ENCODE measurements around the gene TNC.
A peak's percentile ranks its signal among the peaks of the same experiment; 100 is the strongest.
"Not testable (repeated sequence)": the region's sequence is repeated elsewhere in the genome, so short reads cannot be mapped to it uniquely, and the experiment has no call there.

TNC gene

DNA sequence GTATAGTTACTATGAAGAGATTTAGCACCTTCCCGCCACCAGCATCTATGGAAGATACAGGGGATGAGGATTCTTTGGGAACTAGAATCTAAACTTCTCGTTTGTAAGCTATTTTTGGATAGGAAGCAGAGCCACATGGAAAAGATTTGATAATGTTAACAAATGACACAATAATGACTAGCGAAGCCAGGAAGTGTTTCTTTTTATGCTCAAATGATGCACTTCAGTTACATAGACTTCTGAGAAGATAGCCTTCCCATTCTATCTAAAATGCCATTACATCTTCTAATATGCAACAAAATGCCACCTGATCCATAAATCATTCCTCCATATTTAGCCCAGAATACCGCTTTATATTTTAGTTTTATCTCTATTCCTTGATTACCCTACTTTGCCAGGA lies 17.0 kb upstream of the TNC start:
- peak; percentile 37 for DNase-seq (ENCODE audit: low read depth)

DNA sequence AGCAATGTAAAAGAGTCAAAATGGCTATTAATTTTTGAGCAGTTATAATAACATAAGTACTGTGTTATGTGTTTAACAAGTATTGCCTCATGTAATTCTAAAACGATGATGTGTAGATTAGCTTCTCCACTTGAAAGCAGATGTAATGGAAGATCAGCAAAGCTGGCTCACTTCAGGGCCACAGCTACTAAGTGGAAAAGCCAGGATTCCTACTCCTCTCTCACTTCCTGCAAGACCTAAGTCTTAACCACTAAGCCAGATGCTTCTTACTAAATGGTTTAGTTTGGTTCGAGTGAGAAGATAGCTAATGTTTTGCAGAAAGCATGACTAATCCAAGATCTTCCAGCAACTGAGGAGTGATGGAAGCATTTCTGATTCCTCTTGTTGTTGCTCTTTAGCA lies 15.7 kb upstream of the TNC start:
- DNase-seq (ENCODE audit: low read depth), result peak; percentile 87

DNA sequence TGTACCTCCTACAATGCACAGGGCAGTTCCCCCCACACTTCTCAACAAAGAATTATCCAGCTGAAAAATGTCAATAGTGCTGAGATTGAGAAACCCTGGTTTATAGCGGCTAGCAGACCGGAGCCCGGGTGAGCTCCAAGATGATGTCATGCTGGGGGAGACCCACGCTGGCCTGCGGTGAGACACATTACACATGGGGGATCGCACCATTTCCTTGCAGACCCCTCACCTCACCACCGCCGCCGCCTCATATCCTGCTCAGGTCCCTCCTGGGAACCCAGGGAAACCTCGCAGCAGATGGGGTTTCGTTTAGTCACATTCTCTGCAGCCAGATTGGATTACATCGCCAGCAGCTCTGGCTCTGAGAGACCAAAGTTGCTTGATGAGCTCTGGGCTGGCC lies 14.7 kb upstream of the TNC start:
- DNase-seq (ENCODE audit: low read depth), result no peak

DNA sequence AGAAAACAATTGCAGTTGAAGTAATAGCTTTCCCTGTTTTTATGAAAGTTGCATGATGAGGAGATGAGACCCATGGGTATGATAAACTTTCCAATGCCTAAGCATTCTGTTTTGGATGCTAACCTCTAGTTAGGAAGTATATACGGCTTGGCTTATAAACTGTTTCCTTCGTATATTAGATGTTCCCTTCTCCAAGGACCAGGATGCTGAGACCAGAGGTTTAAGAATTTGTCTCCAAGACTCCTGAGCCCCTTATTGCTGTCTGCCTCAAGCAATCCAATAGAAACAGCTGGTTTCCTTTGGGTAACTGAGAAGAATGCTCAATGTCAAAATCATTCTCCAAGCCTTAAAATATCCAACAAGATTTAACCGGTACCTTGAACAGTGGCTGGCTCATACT lies 12.2 kb upstream of the TNC start:
- DNase-seq (ENCODE audit: low read depth), result no peak

DNA sequence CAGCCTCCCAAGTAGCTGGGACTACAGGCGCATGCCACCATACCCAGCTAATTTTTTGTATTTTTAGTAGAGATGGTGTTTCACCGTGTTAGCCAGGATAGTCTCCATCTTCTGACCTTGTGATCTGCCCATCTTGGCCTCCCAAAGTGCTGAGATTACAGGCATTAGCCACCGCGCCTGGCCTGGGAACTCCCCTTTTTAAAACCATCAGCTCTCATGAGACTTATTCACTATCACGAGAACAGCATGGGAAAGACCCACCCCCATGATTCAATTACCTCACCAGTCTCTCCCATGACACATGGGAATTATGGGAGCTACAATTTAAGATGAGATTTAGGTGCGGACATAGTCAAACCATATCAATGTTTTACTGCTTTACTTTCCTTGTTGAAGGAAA lies 10.8 kb upstream of the TNC start:
- not testable (repeated sequence) for DNase-seq (ENCODE audit: low read depth)

DNA sequence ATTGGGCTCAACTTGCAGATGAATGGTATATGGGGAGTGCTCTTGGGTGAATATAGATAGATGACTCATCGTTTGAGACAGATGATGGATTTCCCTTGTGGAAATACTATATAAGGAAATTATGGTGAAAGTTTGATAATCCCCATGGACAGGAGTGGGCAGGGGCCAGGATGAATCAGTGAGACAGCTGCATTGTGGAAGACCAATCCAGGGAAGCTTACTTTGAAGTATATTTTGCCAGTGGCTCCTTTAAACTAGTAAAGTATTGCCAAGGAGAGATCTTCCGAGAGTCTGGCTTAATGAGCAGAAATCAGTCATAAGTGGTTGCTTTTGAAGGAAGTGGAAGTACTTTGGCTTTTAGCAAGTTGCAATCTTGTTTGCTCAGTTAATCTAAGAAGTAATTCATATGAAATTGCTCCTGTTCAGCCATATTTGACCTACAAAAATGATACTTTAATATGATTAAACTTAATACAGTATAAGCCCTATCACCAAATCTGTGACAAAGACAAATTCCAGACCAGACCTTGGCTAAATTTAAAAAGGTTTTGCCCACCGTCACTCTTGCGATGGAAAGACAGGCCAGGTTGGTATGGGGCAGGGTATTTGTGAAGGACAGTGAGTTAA lies 9.3 kb upstream of the TNC start:
- peak; percentile 50 for DNase-seq (ENCODE audit: low read depth)

DNA sequence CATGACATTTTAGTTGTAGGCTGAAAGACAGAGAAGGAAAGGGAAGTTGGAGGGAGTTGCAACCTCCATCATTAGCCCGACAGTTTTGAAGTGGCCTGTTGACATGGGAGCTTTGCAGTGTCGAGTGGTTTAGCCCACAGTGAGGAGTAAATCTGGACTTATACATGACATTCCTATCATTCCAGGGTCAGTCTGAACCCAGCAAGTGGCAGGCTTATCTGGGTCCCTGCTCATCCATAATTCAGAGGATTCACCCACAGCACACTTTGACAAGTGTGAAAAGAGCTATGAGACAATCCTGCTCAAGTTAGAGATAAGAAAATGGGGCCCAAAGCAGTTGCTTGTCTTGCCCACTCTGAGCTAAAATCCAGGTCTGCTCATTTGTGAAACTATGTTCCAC lies 8.4 kb upstream of the TNC start:
- DNase-seq (ENCODE audit: low read depth), result no peak

DNA sequence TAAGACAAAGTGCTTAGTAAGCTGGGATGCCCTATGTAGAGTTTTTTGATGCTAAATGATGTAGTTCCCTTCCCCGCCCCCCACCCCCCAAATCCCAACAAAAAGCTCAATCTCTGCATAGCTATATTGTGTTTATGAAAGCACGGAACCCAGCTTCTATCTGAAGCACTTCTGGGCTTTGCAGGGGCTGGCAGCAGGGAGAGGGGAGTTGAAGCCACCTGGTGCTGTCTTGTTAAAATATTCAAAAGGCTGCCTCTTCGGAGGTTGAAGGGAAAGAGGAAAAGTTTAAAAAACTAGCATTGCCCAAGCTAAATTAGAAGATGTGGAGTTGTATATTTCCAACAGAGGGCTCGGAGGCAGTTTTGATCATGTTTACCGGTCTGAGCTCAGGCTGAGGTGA lies 5.0 kb upstream of the TNC start:
- DNase-seq (ENCODE audit: low read depth), result no peak

DNA sequence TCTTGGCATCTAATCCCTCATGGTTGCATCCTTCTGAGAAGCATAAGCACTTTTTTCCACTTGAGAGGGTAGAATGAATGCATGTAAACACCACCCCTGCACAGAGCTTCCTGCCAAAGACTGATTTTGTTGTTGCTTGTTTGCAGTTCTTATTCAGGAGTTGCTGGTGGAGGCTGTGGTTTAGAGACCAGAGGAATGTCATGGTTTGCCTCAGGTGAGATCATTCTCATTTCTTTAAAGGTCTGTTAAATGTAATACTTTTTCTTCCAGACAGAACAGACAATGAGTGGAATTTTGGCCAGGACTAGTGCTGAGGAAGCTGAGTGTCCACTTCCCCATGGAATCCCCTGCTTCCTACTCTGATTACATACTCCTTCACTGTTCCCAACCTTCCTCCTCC lies 3.2 kb upstream of the TNC start:
- DNase-seq (ENCODE audit: low read depth), result peak; percentile 69

DNA sequence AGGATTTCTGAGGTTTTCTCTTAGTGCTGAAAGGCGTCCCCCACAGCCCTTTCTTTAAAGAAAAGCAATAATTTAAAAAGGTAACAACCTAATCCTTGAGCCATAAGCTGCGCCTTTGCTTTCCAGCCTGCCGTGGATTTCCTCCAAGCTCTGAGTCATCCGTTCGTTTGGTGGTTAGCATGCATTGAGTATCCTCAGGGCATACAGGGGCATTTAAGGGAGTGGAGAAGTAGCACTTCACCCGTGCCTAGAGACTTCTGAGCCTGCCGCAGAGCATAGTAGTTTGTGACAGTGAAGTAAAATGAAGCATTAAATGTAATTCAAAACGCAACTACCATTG lies 892 bp upstream of the TNC start:
- DNase-seq (ENCODE audit: low read depth), result peak; percentile 98

DNA sequence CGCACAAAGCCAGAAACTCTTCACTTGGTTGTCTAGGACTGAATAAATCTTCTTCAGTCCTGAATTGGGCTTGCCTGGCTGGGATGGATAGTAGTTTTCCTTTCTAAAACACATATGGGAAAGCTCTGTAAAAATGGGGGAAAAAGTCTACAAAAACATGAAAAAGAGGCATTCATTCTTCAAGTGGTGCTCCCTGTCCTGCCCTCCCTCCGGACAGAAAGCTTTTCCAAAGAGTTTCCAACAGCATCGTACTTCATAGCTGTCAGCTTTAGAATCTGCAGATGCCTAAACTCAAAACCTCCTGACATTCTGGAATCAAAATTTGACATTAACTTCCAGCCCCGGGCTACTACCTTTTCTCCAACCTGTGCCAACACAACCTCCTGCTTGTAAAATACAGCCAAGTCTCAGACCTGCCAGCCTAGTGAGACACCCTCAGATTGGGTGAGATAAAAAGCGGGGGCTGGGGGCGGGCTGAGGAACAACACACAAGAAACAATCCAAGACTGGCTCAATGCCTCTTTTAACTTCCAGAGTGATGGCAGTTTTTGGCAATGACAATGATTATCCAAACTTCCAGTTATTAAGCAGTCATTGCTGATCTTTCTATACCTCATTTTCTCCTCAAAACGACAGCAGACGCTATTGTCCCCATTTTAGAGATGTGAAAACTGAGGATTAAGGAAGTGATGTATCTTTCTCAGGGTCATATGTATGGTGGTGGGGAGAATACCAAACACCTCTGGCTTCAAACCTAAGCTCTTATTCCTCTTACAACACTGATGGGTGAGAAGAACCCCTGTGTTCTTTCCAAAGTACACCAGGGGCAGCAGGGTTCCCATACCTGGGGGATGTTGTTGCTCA lies 1.3 kb downstream of the TNC start:
- DNase-seq (ENCODE audit: low read depth), result no peak

DNA sequence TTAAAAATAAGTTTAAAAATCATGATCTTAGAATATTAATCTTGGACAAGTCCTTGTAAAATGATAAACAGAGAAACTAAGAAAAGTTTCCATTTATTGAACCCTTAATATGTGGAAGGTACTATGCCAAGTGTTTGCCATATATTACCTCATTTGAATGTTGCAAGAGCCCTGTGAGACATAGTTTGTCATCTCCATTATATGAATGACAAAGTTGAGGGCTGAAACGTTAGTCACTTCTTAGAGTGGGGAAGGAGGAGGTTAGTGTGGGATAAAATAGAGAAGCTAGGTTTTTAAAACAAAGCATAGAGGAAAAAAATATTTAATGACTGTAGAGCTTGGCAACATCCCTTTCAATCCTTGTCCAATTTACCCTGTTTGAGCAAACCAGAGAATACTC lies 2.0 kb downstream of the TNC start:
- peak; percentile 95 for DNase-seq (ENCODE audit: low read depth)

DNA sequence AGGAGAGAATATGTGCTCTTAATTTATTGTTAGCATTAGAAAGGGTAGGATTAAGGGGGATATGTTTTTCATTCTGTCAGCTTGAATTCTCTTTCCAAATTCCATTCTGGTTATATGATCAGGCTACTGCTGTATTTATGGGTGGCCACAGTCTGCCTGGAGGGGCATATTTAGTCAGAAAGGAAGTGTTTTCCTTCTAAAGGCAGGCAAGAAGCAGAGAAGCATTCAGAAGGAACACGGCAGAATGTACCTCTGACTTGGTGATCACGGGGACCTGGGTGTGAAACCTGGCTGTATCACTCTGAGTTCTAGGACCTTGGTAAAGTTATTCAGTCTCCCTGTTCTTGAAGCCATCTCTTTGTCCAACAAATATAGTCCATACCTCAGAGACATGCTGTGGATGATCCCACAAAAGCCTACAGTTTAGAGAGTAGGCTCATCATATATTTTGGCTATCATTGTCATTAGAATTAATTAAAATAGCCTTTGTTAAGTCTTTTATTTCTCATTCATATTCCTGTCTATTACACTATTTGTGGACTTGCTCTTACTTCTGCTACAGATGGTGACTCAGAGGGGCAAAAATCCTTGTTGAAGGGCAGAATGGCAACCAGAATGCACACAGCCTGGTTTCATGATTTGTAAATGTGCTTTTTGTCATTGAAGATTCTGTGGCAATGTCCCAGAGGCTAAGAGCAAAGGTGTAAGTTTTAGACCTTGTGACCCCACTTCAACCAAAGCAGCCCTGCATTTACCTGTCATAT lies 2.7 kb downstream of the TNC start:
- DNase-seq (ENCODE audit: low read depth), result peak; percentile 81

DNA sequence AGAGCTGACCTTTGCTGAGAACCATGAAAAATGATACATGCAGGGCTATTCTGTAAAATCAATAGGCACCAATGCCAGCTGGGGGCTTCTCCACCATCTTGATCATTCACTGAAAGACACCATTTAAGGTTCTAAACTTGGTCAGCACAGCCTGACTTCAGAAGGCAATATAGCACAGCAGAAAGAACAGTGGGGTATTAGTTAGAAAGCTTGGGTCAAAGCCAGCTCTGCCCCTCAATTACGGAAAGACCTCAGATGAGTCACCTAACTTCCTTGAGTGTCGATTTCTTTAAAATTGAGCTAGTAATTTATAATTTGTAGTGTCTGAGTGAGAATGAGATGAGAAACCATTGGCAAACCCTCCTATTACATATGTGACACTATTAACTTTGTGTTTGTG lies 3.4 kb downstream of the TNC start:
- peak; percentile 58 for DNase-seq (ENCODE audit: low read depth)

DNA sequence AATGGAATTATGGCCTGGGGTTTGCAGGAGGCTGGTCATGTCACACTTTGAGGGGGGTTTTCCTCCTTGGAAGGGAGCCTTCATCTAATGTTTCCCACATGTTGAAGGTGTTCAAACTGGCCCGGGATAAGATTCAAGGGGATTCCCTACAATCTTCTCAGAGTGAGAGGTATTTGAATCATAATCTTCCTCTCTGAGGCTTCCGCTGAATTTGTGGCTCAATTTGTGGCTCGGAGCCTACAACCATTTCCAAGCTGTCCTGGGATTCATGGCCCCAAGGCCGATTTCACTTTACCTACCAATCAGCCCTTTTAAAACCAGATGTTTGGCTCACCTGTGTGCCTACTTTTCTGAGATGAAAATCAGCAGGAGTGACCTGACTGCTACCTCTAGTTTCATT lies 3.9 kb downstream of the TNC start:
- no peak for DNase-seq (ENCODE audit: low read depth)

DNA sequence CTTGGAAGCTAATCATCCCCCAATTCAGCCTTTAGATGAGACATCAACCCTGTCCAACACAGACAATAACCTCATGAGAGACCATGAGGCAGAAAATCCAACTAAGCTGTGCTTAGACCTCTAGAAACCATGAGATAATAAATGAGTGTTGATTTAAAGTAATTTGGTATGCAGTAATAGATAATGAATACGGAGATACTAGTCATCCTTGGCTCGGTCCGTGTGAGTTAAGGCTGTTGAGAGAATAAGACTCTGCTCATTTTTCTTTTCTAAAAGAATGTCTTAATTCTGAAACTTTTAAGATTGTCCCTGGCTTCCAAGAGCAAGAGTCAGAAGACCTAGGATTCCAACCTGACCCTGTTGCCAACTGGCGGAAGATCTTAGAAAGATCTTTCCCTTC lies 6.1 kb downstream of the TNC start:
- DNase-seq (ENCODE audit: low read depth), result no peak

DNA sequence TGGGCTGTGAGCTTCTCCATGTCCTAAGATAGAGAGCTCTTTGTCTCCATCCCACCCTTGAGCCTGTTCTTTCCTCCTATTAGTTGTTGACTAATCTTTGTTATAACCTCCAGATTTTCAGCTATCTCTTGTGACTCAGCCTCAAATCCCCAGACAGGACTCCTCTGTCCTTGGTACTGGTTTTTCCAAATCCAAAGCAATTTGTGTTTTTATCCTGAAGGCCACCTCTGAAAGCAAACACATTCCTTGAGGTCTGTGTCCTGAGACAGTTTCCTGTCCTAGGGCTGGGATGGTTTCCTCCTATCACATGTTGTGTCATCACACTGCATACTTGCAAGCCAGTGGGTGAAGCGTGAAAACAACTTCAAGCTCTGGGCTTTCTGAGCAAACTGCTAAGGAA lies 8.5 kb downstream of the TNC start:
- DNase-seq (ENCODE audit: low read depth), result peak; percentile 79

DNA sequence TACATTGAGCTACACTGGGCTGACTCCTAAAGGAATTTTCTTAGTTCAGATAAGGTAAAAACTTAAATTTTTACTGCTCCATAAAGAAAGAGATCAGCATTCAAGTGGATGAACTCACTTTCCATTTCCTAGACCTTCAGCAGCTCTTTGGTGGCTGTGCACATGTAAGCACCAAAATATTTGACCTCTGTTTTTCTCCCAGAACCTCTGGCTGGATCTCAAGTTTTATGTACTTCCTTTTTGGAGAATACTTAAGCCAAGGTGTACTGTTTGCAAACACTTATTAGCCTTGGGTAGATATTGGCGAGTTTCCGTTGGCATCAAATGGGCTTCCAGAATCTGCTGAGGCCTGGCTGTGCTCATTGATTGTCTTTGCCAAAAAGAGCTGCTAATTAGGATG lies 10.3 kb downstream of the TNC start:
- DNase-seq (ENCODE audit: low read depth), result peak; percentile 56

DNA sequence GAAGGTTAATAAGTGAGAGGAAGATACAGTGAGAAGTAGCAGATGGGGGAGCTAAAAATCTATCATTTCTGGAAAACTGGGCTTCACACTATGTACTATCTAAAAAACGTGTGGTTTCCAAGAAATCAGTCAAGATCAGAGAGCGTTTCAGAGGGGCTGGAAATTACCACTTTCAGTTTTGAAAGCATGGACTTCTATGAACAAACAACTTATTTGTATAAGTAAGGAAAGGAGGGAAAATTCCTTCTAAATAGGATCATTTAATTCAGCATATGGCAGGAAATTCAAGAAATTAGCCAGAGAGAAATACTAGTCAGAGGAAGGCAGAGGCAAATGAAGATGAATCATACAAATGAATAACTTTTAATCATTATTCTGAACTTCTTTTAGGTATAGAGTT lies 11.3 kb downstream of the TNC start:
- peak; percentile 83 for DNase-seq (ENCODE audit: low read depth)

DNA sequence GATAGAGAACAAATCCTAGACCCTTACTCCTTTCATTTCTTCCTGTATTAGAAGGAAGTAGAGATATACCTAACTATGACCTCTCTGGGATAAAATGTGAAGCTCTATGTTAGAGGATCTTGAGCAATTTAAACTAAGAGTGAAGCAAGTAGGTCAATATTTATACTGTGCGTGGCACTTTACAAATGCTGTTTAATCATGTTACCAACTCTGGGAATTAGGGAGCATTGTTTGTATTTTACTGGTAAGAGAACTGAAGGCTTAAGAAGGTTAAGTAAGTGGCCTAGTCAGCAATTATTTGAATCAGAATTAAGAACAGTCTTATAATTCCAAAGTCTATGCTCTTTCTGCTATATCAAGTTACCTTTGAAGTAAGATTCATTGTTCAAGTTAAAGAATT lies 12.0 kb downstream of the TNC start:
- peak; percentile 19 for DNase-seq (ENCODE audit: low read depth)

DNA sequence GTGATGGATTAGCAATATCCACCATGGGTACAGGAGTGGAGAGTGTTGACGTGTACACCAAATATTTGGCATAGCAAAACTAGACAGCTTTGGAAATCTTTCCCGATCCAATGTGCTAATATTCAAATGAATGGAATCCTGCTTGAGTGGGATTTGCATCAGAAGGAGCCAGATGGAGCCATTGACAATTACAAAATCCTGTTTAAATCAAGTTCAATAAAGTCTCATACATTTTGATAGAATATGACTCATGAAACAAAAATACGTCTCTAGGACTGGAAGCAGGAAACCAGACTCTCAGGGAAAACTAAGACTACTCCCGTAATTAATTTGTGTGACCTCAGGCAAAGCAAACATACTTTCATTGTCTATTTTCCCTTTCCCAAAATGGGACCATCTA lies 13.0 kb downstream of the TNC start:
- peak; percentile 75 for DNase-seq (ENCODE audit: low read depth)

DNA sequence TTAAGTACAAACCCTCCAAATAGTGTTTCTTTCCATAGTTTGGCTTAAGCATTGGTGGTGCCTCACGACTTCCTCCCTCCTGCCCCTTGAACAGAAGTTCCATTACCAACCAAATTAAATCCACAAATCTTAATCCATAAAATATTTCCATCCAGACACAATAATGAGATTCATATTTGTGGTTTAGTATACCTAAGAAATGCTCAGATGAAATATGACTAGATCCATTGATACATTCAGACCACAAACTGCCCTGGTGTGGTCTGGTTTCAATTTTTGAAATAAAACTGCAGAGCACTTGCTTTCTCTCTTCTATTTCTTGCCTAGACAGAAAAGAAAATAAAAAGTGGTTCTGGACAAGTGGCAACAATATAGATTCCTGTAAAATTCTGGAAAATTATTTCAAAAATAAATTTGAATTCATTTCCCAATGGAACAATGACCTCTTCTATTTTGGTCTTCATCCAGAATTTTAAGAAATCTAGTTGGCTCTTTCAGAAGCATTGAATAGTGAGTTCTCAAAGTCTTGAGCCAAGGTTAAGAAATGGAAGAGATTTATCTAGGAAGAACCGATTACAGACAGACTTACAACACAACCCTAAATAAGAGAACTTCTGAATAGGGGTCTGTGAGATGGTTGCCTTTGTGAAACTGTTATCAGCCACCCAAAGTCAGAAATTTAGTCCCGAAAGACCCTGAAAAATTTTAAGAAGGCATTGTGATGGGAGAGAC lies 14.0 kb downstream of the TNC start:
- DNase-seq (ENCODE audit: low read depth), result no peak

DNA sequence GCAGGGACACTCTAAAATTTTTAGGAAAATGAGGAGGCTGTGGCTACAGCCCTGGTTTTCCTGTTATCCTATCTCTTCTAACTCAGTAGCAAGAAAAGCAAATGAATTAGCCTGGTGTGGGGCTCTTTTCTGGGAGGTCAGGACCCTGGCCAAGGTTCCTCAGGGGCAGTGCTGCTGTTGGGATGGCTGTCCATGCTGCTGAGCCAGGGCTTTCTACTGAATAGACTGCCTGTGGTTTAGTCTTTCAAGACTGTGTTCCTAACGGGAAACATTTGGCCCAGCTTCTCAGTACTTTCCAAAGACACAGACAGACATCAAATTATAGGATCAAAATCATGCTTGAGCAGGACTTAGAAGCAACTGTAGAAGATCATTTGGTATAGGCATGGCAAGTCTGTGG lies 18.1 kb downstream of the TNC start:
- no peak for DNase-seq (ENCODE audit: low read depth)
